Stimulated activated CD8-positive, alpha-beta memory T cell treated with anti-CD3 and anti-CD28 coated beads, Interleukin-2, amount 100 ng/mL, for 48 hours (primary cell): ENCODE results near the gene TK2.
A peak's percentile ranks its signal among the peaks of the same experiment; 100 is the strongest.
"Not testable (repeated sequence)": the region's sequence is repeated elsewhere in the genome, so short reads cannot be mapped to it uniquely, and the experiment has no call there.

Experiments used
- DNase-seq, 2 donors: peaks; one replicate each; pipeline ENCODE4 v3.0.0-alpha.2; 2020; ENCODE audit warnings: low read depth in 2 of 2

The TK2 gene

GRCh38 chr16:66519482-66520373 is 30.2 kb downstream of the TK2 start:
- DNase-seq, result no peak

GRCh38 chr16:66517586-66518263 is 32.2 kb downstream of the TK2 start:
- DNase-seq, result no peak

- peak; percentile 73 to 74 for DNase-seq
Observed at GRCh38 chr16:66516808-66517585, 32.9 kb downstream of the TK2 start.

- DNase-seq, result no peak
Observed at GRCh38 chr16:66516509-66516807, 33.5 kb downstream of the TK2 start.

- DNase-seq, result no peak
Observed at GRCh38 chr16:66515596-66516508, 34.1 kb downstream of the TK2 start.

GRCh38 chr16:66514980-66515595 is 34.8 kb downstream of the TK2 start:
- DNase-seq, result not testable (repeated sequence)

GRCh38 chr16:66514391-66514790 is 35.5 kb downstream of the TK2 start:
- DNase-seq, result not testable (repeated sequence)

GRCh38 chr16:66513111-66513723 is 36.7 kb downstream of the TK2 start:
- DNase-seq, result no peak

- no peak for DNase-seq
Observed at GRCh38 chr16:66512272-66513110, 37.4 kb downstream of the TK2 start.

- no peak for DNase-seq
Observed at GRCh38 chr16:66511602-66512271, 38.2 kb downstream of the TK2 start.

- DNase-seq, result no peak
Observed at GRCh38 chr16:66510711-66511601, 39.0 kb downstream of the TK2 start.

GRCh38 chr16:66510298-66510697 is 39.6 kb downstream of the TK2 start:
- DNase-seq, result no peak

GRCh38 chr16:66509576-66509975 is 40.3 kb downstream of the TK2 start:
- DNase-seq, result no peak

- DNase-seq, result no peak
Observed at GRCh38 chr16:66508914-66509496, 40.9 kb downstream of the TK2 start.

GRCh38 chr16:66508248-66508913 is 41.5 kb downstream of the TK2 start:
- no peak for DNase-seq

GRCh38 chr16:66507731-66508239 is 42.1 kb downstream of the TK2 start:
- no peak for DNase-seq

GRCh38 chr16:66503612-66504011 is 46.3 kb downstream of the TK2 start:
- no peak for DNase-seq
